HG03442 (cell line): Measurements from ENCODE around the gene XRN2.

ENCODE experiments used
- ATAC-seq: cut with Tn5 transposase; IDR thresholded peaks from one replicate; pipeline ENCODE4 v1.9.1; 2021; ENCODE audit warnings: mild to moderate bottlenecking, moderate library complexity; ENCODE audit not compliant: unreplicated experiment

Gene XRN2

GRCh38 chr20:21291026-21291425 is 12.1 kb upstream of the XRN2 start:
- no peak for ATAC-seq

GRCh38 chr20:21294755-21295154 is 8.4 kb upstream of the XRN2 start:
- ATAC-seq: no peak

GRCh38 chr20:21301940-21302663 is 1.0 kb upstream of the XRN2 start:
- ATAC-seq: no peak

- peak; percentile 23 for ATAC-seq
Observed at GRCh38 chr20:21302664-21303060, 469 bp upstream of the XRN2 start.

GRCh38 chr20:21303872-21304586 is 898 bp downstream of the XRN2 start:
- ATAC-seq: peak; percentile 8

DNA sequence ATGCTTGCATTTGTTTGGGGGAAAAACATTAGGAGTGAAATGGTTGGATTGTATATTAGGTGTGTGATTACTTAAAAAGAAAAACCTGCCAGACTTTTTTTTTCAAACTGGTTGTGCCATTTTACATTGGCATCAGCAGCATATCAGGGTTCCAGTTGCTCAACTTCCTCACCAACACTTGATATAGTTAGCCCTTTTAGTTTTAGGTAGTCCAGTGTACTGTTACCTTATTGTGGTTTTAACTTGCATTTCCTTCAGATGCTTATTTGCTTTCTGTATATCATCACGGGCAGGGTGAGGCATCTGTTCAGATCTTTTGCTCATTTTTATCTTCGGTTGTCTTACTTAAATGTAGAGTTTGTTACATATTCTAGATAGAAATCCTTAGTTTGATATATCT is 5.2 kb downstream of the XRN2 start:
- no peak for ATAC-seq

DNA sequence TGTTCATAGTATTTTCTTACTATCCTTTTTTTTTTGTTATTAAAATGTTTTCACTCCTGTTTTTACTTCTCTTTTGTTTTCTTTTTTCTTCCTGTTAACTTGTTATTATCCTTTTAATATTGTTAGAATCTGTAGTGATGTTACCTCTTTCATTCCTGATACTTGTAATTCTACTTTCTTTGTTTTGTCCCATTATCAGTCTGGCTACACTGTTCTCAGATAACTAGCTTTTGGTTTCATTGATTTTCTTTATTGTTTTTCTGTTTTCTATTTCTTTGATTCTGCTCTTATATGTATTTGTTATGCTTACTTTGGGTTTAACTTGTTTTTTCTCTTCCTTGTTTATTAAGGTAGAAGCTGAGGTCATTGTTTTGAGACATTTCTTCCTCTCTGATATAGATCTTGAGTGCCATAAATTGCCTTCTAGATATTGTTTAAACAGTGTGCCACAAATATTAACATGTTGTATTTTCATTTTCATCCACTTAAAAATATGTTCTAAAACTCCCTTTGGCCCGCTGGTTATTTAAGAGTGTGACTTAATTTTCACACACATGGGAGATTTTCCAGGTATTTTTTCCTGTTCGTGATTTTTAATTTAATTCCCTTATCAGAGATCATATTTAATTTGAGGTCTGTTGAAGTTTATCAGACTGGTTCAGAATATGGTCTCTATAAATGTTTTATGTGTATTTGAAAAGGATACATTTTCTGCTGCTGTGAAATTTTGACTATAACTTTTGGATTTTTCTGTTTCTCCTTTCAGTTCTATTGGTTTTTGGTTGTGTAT is 6.7 kb downstream of the XRN2 start:
- ATAC-seq: no peak

- no peak for ATAC-seq
Observed at GRCh38 chr20:21312813-21313474, 9.8 kb downstream of the XRN2 start.

- peak; percentile 57 for ATAC-seq
Observed at GRCh38 chr20:21315138-21315537, 12.0 kb downstream of the XRN2 start.

GRCh38 chr20:21322083-21322710 is 19.1 kb downstream of the XRN2 start:
- ATAC-seq: no peak

- no peak for ATAC-seq
Observed at GRCh38 chr20:21322921-21323331, 19.8 kb downstream of the XRN2 start.

GRCh38 chr20:21323640-21324039 is 20.5 kb downstream of the XRN2 start:
- no peak for ATAC-seq

DNA sequence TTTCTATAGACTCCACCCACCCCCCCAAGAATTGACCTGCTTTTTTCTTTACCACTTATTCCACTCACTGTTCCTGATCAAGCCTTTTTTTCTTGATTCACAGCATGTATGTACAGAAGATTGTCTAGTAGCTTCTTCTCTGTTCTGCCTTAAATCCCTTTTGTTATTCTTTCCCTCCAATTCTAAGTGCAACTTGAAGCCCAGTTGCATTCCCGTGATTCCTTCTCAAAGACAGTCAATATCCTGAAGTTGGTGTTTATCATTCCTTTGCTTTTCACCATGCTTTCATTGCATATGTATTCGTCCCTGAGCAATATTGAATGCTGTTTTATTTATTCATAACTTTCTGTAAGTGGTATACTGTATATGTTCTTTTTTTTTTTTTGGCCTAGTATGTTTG is 21.0 kb downstream of the XRN2 start:
- no peak for ATAC-seq

- ATAC-seq: no peak
Observed at GRCh38 chr20:21325296-21325695, 22.2 kb downstream of the XRN2 start.

- ATAC-seq: no peak
Observed at GRCh38 chr20:21326700-21327099, 23.6 kb downstream of the XRN2 start.

GRCh38 chr20:21336455-21337151 is 33.5 kb downstream of the XRN2 start:
- no peak for ATAC-seq

DNA sequence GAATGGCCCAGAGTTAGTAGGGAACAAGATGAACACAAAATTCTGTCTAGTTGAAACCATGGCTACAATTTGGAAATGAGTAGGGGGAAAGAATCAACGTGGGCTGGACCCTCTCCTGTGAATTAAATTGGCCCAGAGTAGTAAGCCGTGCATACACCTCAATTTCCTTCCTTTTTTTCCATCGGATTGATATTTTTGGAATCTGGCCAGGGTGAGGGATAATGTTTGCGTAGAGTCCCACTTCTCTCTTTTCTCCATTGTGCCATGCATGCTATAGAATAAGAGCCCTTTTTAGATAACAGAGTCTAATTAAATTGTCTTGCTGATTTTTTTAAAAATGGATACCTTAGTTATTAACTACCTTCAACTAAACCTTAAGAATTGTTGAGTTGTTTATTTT is 35.2 kb downstream of the XRN2 start:
- ATAC-seq: no peak

DNA sequence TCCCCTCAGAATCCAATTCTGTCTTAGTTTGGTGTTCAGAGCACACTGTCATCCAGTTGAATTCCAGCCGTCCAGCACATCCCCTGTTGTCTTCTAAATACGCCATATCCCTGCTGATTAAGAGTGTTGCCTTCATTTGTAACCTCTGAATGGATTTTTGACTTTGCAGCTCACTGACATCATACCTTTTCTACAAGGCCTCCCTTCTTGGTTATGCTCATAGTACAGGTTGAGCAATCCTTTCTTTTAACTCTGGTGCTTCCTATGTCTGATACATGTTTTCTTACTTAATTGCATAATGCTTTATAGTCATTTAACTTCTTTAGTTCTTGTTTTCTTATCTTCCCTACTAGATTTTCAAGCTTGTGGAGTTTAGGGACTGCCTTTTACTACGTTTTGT is 36.4 kb downstream of the XRN2 start:
- ATAC-seq: no peak

DNA sequence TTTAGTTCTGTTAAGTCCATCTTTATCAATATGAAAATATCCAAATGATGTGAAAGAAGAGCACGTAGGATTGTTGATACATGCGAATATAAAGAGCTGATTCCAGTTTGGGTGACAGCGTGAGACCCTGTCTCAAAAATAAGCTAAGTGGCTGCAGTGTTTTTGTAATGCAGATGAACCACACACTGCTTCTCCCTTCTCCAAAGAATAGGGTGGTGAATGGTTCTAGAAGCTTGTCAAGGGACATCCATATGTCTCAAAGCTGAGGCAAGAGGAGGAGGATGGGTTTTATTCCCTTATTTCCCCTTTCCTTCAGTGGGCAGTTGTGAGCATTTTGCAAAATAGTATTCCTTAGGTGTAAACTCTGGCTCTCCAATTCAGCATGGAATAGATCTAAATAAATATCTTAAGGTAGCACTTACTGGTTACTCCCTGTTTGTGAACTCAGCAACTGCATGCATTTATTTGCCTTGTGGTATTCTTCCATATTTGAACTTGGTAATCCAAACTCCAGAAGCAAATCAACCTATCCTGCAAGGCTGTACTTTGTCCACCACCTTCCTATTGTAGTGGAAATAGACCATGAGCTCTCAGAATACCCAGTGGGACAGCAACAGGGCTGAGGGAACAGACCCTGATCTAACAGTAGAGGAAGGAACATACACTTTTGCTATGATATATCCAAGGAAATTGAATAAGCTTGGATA is 38.0 kb downstream of the XRN2 start:
- no peak for ATAC-seq
